ENCODE results near the gene CHIT1. TPM values are rescaled to one million over a fixed set of nuclear protein-coding genes. Genes with fewer than 3 reads are reported as not detected.
A peak's percentile ranks its signal among the peaks of the same experiment; 100 is the strongest.

The CHIT1 gene
- total RNA-seq (2014; rRNA removed; shearing (Covaris generic); ENCODE audit: low replicate concordance) = not detected in 2 replicates

- in situ Hi-C loops (cut with HindIII; ENCODE audit: low pct_unique_long_range_greater_than_20kb, low sequenced_read_pairs) = no loop called here
- DNase-seq (ENCODE audit: low read depth) = no peak
These were observed at the start of gene CHIT1 for GRCh38 chr1:203229471-203230135. CHIT1 (minus strand) TSS chr1:203229673; CDS start chr1:203229636, 37 bp downstream.

- no peak for DNase-seq (ENCODE audit: low read depth)
- in situ Hi-C loops (cut with HindIII; ENCODE audit: low pct_unique_long_range_greater_than_20kb, low sequenced_read_pairs) = no loop called here
These were observed 49.5 kb upstream of the CHIT1 start for GRCh38 chr1:203278885-203279406.

GRCh38 chr1:203278082-203278884 is 48.8 kb upstream of the CHIT1 start:
- no peak for DNase-seq (ENCODE audit: low read depth)
- in situ Hi-C loops (cut with HindIII; ENCODE audit: low pct_unique_long_range_greater_than_20kb, low sequenced_read_pairs) = no loop called here

- DNase-seq (ENCODE audit: low read depth) = no peak
- in situ Hi-C loops (cut with HindIII; ENCODE audit: low pct_unique_long_range_greater_than_20kb, low sequenced_read_pairs) = no loop called here
These were observed 47.6 kb upstream of the CHIT1 start for GRCh38 chr1:203276916-203277545.

GRCh38 chr1:203276408-203276807 is 46.9 kb upstream of the CHIT1 start:
- no peak for DNase-seq (ENCODE audit: low read depth)
- in situ Hi-C loops (cut with HindIII; ENCODE audit: low pct_unique_long_range_greater_than_20kb, low sequenced_read_pairs) = no loop called here

- DNase-seq (ENCODE audit: low read depth) = no peak
- in situ Hi-C loops (cut with HindIII; ENCODE audit: low pct_unique_long_range_greater_than_20kb, low sequenced_read_pairs) = no loop called here
These were observed 46.3 kb upstream of the CHIT1 start for GRCh38 chr1:203275656-203276272.

GRCh38 chr1:203274603-203275381 is 45.3 kb upstream of the CHIT1 start:
- DNase-seq (ENCODE audit: low read depth) = no peak
- in situ Hi-C loops (cut with HindIII; ENCODE audit: low pct_unique_long_range_greater_than_20kb, low sequenced_read_pairs) = loop anchor here (25.0 kb wide), 1 partner anchor 88 kb away; the partner anchor contains the start of gene FMOD

GRCh38 chr1:203273869-203274602 is 44.6 kb upstream of the CHIT1 start:
- no peak for DNase-seq (ENCODE audit: low read depth)
- in situ Hi-C loops (cut with HindIII; ENCODE audit: low pct_unique_long_range_greater_than_20kb, low sequenced_read_pairs) = loop anchor here (25.0 kb wide), 1 partner anchor 88 kb away; the partner anchor contains the start of gene FMOD

GRCh38 chr1:203273206-203273868 is 43.9 kb upstream of the CHIT1 start:
- in situ Hi-C loops (cut with HindIII; ENCODE audit: low pct_unique_long_range_greater_than_20kb, low sequenced_read_pairs) = loop anchor here (25.0 kb wide), 1 partner anchor 89 kb away; the partner anchor contains the start of gene FMOD

GRCh38 chr1:203272633-203273205 is 43.2 kb upstream of the CHIT1 start:
- no peak for DNase-seq (ENCODE audit: low read depth)
- in situ Hi-C loops (cut with HindIII; ENCODE audit: low pct_unique_long_range_greater_than_20kb, low sequenced_read_pairs) = loop anchor here (25.0 kb wide), 1 partner anchor 90 kb away; the partner anchor contains the start of gene FMOD

More at GRCh38 chr1:203273206-203273868, 43.9 kb upstream of the CHIT1 start:
- DNase-seq (ENCODE audit: low read depth) = peak; percentile 93

GRCh38 chr1:203271962-203272632 is 42.6 kb upstream of the CHIT1 start:
- in situ Hi-C loops (cut with HindIII; ENCODE audit: low pct_unique_long_range_greater_than_20kb, low sequenced_read_pairs) = loop anchor here (25.0 kb wide), 1 partner anchor 90 kb away; the partner anchor contains the start of gene FMOD

GRCh38 chr1:203271018-203271743 is 41.7 kb upstream of the CHIT1 start:
- in situ Hi-C loops (cut with HindIII; ENCODE audit: low pct_unique_long_range_greater_than_20kb, low sequenced_read_pairs) = loop anchor here (25.0 kb wide), 1 partner anchor 91 kb away; the partner anchor contains the start of gene FMOD
- peak; percentile 40 for DNase-seq (ENCODE audit: low read depth)

More at GRCh38 chr1:203271962-203272632, 42.6 kb upstream of the CHIT1 start:
- no peak for DNase-seq (ENCODE audit: low read depth)

GRCh38 chr1:203270448-203270847 is 41.0 kb upstream of the CHIT1 start:
- no peak for DNase-seq (ENCODE audit: low read depth)
- in situ Hi-C loops (cut with HindIII; ENCODE audit: low pct_unique_long_range_greater_than_20kb, low sequenced_read_pairs) = loop anchor here (25.0 kb wide), 1 partner anchor 92 kb away; the partner anchor contains the start of gene FMOD

GRCh38 chr1:203269654-203270020 is 40.2 kb upstream of the CHIT1 start:
- DNase-seq (ENCODE audit: low read depth) = no peak
- in situ Hi-C loops (cut with HindIII; ENCODE audit: low pct_unique_long_range_greater_than_20kb, low sequenced_read_pairs) = loop anchor here (25.0 kb wide), 1 partner anchor 93 kb away; the partner anchor contains the start of gene FMOD
